ENCODE results near the gene NUP93.

NUP93 gene

GRCh38 chr16:56743840-56744239 lies 13.9 kb downstream of the NUP93 start:
- DNase-seq (ENCODE audit: low spot score), result no peak

- DNase-seq (ENCODE audit: low spot score), result no peak
These were observed 15.2 kb downstream of the NUP93 start for GRCh38 chr16:56744996-56745640.

GRCh38 chr16:56747486-56748045 lies 17.6 kb downstream of the NUP93 start:
- no peak for DNase-seq (ENCODE audit: low spot score)

DNA sequence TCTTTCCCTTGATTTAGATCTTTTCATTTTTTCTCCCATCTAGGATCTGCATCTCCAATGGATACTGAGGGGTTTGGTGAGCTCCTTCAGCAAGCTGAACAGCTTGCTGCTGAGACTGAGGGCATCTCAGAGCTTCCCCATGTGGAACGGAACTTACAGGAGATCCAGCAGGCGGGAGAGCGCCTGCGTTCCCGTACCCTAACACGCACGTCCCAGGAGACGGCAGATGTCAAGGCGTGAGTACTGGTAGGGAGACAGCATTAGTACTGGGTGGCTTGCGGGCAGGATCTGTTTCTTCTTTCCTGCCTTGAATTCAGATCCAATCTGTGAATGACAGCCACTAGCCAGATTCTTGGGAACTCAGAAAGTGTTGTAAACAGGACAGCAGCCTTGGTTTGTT lies 18.3 kb downstream of the NUP93 start:
- peak; percentile 78 for DNase-seq (ENCODE audit: low spot score)

GRCh38 chr16:56748826-56749225 lies 18.9 kb downstream of the NUP93 start:
- no peak for DNase-seq (ENCODE audit: low spot score)

DNA sequence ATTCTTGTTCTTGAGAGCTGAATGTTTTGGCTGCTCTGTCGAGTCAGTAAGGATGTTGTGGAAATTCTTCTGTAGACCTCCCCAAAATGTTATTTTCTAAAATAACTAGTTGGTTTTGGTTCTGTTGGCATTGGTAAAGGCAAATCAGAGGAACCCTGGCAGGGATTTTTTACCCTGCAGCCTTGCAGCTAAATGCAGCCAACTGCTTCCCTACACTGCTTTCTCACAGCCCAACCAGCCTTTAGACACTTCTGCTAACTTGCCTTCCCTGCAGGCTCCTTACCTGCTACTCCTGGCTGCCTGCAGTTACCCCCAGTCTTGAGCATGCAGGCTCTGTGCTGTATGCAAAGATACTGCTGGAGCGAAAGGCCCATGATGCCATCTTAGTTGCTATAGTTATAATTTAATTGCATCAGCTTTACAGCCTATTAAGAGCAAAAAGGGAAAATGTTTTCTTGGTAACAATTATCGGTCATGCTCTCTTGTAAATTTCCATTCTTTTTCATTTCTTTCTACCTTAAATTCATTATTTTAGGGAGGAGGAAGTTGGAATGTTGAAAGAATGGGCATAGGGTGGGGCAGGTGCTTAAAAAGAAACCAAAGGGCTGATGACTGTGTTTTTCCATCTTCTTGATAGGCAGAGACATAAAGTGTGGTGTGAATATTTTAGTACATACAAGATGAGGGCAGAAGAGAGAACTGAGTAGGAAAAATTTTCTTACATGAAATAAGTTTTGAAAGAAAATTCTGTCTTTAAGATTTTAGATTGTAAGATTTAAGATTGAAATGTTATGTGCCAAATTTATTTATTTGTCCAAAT lies 20.0 kb downstream of the NUP93 start:
- DNase-seq (ENCODE audit: low spot score), result no peak

GRCh38 chr16:56753410-56753809 lies 23.5 kb downstream of the NUP93 start:
- no peak for DNase-seq (ENCODE audit: low spot score)

GRCh38 chr16:56755038-56755437 lies 25.1 kb downstream of the NUP93 start:
- DNase-seq (ENCODE audit: low spot score), result no peak

DNA sequence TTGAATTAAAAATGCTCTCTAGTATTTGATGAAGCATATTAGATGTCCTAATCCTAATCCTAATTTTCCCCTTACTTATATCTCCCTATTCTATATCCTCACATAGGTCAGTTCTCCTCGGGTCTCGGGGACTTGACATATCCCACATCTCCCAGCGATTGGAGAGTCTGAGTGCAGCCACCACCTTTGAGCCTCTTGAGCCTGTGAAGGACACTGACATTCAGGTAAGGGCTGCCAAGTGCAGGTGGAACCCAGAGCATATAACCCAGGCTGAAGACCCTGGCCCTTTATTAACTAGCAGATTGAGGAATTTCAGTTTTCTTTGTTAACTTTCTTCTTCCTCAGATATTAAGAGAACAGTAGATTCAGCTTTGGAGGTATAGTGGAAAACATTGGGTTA lies 28.5 kb downstream of the NUP93 start:
- no peak for DNase-seq (ENCODE audit: low spot score)

DNA sequence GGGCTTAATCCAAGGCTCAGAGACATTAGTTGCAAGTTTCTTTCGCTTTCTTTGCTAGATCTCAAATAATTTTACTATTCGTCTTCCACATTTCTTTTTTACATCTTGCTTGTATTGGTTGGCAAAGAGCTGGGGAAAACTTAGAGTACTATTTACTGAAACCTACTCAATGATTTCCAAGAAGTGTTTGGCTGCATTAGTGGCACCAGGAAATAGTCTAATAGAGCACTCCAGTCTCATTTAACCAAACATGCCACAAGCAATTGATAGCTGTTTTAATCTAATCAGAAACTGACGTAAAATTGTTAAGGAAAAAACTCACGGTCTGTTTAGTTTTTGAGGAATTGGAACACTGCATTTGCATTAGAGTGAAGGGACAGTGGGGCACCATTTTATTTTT lies 29.0 kb downstream of the NUP93 start:
- no peak for DNase-seq (ENCODE audit: low spot score)

DNA sequence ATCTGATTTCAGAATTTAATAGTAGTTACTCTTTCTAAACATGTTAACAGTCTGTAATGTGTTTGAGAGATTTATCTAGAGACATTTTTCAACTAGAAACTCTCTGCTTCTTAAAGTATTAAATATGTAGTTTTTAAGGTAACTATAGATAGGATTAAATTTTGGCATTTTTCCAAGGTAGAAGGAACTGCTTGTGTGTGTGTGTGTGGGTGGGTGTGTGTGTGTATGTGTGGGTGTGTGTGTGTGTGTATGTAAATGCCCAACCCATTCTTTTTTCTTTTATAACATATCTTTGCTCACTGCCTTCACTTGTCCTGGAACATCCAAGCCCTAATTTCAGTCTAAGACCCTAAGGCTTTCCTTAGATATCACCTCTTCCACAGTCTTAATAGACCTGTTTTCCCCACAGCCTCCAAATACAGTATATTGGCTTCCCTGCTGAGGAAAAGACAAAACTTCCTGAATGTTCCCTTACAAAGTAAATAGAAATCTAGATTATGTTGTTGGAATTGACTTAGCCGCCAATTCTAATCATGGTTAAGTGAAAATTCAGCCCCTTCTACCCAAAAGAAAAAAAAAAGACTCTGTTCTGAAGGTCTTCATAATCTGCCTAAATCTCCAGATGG lies 33.5 kb downstream of the NUP93 start:
- DNase-seq (ENCODE audit: low spot score), result no peak

DNA sequence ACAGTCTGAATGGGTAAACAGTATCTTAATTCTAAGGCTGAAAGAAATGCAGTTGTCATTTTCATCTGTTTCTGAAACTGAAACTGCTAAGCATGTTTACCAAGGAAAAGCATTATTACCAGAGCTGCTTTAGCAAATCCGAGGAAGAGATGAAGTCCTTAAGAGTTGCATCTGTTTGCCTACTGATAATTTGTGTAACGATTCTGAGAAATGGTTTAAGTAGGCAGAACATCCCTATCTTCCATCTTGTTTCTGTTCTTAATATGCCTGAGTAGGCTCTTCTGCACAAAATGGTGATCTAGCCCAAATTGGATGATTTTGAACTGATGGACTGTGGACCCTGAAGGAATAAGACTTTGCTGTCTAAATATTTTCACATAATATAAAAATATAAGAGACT lies 34.9 kb downstream of the NUP93 start:
- no peak for DNase-seq (ENCODE audit: low spot score)

DNA sequence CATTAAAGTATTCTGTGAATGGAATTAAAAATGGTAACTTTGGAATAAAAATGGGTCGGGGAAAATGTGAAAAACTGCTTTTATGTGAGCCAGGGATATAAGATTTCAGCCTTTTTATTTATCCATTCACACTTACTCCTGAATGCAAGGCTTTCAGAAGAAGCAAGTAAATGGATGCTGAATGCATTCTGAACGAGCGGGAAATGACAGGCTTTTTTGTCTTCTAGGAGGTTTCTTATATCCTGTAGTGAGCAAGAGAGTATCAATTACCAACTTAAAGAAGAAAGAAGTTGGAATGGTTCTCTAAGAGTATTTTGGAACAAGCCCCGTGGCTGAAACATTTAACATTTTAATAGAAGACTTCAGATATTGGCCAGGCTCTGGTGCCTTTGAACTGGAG lies 36.0 kb downstream of the NUP93 start:
- no peak for DNase-seq (ENCODE audit: low spot score)

DNA sequence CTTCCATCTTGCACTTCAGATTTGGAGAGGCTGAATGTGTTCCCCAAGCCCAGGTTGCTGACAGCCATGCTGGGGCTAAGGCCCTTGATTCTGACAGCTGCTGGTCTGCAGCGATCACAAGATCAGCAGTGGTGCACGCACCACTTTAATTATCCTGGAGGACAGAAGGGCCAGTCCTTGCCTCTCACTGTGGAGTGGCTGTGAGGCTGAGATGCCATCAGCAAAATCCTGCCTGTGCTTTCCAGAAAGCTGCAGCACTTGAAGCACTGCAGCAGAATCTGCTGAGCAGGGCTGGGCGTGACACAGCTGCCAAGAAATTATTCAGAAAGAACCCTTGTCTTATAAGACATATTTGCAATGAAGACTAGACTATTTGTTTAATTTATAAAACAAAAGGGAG lies 37.1 kb downstream of the NUP93 start:
- no peak for DNase-seq (ENCODE audit: low spot score)

DNA sequence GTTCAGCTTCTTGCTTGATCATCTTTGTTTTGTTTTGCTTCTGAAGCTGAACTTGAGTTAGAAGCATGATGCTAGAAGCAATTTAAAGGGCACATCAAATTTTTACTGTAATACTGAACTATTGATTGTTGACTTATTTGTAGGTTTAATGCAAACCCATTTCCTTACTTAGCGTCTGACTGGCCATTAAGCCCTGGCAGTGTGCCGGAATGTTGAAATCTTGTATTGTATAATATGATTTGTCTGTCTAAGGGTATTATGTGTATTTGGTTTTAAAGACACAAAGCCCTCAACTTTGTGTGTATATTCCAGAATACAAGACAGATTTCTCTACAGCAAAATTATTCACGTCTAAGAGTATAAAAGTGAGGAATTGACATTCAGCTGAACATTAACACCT lies 39.7 kb downstream of the NUP93 start:
- no peak for DNase-seq (ENCODE audit: low spot score)

- no peak for DNase-seq (ENCODE audit: low spot score)
These were observed 41.8 kb downstream of the NUP93 start for GRCh38 chr16:56771558-56772279.

DNA sequence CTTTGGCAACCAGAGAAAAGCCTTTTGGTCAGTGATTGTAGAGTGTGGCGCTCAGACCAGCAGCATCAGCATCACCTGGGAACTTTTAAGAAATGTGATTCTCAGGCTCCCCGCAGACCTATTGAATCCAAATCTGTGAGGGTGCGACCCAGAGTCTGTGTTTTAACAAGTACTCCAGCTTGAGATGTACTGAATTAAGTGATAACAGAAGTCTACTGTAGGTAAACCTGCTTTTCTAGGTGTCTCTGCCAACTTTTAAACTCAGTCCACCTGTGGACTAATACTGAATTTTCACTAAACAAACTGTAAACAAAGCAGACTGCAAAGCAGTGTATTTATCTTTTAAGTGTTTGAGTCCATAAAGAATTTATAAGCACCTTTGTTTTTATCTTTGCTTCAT lies 43.6 kb downstream of the NUP93 start:
- no peak for DNase-seq (ENCODE audit: low spot score)

DNA sequence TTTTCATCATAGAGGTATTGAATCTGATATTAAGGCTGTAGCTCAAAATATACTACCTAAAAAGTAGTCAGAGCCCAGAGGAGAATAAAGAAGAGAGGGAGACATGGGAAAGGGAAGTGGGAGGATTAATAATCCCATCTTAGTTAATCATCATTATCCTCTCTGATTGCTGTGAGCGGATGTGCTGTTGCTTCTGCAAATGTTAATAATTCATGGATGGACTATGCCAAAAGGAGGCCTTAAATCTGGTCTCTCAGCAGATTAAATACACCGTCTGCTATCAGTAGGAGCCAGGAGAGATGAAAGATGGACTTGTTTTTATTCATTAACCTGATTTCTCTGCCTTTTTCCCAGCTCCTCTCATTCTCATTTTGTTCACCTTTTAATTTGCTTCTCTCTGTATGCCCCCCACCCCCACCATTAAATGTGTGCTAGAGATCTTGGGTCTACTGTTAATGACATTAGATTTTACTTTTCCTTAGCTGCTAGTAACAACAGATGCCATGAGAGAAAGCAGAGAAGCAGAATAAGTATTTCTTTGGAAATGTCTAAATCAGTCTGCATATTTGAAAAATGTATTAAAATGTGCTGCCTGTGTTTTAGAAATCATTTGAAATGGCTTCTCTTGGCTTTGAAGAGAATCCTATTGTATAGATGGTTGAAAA lies 44.2 kb downstream of the NUP93 start:
- DNase-seq (ENCODE audit: low spot score), result peak; percentile 64

GRCh38 chr16:56775162-56775561 lies 45.2 kb downstream of the NUP93 start:
- DNase-seq (ENCODE audit: low spot score), result no peak

- DNase-seq (ENCODE audit: low spot score), result no peak
These were observed 46.6 kb downstream of the NUP93 start for GRCh38 chr16:56776562-56776961.

DNA sequence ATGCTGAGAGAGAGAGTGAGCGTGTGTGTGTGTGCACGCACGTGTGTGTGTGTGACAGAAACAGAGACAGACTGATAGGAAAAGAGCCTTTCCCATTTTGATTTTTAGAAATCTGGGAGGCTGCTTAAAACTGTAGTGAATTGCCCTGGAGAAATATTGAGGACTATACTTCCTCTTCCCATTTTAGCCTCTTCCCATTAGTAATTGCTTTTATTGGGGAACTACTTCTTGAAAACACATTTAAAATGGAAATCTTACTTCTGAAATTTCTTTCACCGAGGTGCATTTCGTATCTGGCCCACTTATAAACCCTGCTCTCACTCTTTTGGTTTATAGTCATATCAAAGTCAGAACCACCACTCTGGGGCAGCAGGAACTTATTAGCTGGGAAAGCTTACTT lies 47.1 kb downstream of the NUP93 start:
- no peak for DNase-seq (ENCODE audit: low spot score)

GRCh38 chr16:56777482-56777881 lies 47.6 kb downstream of the NUP93 start:
- no peak for DNase-seq (ENCODE audit: low spot score)

Measured in D341Med (cell line).